Right ventricle myocardium superior (tissue), 1 donor: ENCODE results near the gene CABP5. TPM values are rescaled to one million over a fixed set of nuclear protein-coding genes. Genes with fewer than 3 reads are reported as not detected.

Experiments
- ATAC-seq: fragments of 200-7000 bp; cut with Tn5 transposase; one replicate; pipeline ENCODE4 v1.9.1; 2020; ENCODE audit warnings: mild to moderate bottlenecking; ENCODE audit not compliant: poor library complexity
- DNase-seq: peaks from one replicate; pipeline ENCODE4 v3.0.0-alpha.2; 2020
- intact Hi-C: fragments of 100-400 bp; cut with DNase I; formaldehyde crosslinking; loops from one replicate; pipeline ENCODE4 v1.11.2; 2022
- total RNA-seq: library from RNA; stranded (reverse); fragmentation: NEBNext Ultra II Directional; extraction: Animal tissue kit (Norgen Biotek cat#: 25700); gene quantifications from one replicate; pipeline ENCODE4 v1.2.1, GENCODE V29; 2021
- donor health status: DM: no; HTN: yes; CAD: no; lungs with severe emphysema.

CABP5 gene
- total RNA-seq, 1 donor from 2014 or later = not detected

DNA sequence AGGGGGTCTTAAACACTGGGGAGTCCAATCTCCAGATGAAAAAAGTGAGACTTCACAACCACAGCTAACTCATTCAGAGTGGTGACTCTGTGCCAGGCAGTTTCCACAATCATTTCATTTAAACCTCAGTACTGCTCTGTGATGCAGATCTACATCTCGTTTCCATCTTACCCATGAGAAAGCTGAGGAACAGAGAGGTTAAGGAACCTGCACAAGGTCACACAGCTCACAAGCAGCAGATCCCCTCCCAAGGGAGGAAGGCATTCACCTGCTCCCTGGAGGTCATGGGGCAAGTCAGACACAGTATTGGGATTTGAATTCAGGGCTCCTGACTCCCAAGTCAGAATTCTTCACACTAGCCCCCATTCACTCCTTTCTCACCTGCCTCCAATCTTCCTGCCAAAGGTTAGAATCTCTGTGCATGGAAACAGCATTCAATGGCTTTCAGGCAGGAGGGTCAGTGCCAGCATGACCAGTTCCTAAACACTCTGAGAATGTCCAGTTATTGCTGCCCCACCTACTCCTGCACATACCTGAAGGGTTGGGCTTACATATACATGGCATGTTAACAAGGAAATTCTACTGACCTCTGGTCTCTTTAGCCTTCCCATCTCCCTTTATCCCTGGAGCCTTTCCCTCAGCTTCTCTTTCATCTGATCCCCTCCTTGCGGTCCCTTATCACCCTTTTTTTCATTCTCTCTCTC lies 1.9 kb downstream of the CABP5 start:
- DNase-seq (no peak), ATAC-seq (no peak)
- intact Hi-C loops = no loop called here

DNA sequence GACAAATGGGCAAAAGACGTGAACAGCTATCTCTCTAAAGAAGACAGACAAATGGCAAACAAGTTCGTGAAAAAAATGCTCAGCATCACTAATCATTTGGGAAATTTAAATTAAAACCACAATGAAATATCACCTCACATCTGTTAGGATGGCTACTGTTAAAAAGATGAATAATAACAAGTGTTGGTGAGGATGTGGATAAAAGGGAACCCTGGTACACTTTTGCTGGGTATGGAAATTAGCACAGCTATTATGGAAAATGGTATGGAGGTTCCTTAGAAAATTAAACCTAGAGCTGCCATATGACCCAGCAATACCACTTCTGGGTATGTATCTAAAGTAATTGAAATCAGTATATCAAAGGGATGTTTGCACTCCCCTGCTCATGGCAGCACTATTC lies 7.1 kb downstream of the CABP5 start:
- intact Hi-C loops = no loop called here

DNA sequence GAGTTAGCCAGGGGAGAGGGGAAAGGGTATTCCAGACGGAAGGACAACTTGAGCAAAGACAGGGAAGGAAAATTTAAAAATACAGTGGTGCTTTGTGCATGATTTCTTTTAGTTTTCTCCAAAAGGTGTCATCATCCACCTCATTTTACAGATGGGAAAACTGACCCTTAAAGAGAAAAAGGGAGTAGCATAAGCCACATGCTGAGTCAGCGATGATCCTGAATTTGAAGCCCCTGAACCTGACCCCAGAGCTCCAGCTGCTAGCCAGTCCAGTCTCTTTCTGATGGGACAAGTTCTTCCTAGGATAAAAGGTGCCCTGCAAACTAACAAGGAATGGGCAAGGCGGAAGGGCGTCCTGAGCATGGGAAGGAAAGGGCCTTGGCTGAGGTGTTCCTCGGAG lies 10.3 kb downstream of the CABP5 start:
- ATAC-seq = no peak

More for the DNA sequence above, 7.1 kb downstream of the CABP5 start:
- DNase-seq (no peak), ATAC-seq (no peak)

DNA sequence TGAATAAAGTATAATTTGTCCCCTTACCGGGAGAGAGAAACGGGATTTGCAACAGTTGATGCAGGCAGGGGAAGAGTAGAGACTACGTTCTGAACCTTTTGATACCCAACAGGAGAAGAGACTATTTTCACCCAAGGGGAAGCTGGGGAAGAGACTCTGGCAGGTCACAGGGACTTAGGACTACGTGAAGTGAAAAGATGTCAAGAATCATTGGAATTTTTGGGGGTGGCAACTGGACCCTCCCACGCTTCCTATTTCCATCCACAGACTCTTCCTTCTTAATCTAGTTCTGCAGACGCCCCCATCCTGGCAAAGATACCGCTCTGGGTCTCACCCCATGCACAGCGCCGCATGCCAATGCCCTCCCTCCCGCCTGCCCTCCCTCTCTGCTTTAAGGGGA lies 13.8 kb downstream of the CABP5 start:
- intact Hi-C loops = no loop called here
- ATAC-seq = no peak
- no peak for DNase-seq

More for the DNA sequence above, 10.3 kb downstream of the CABP5 start:
- intact Hi-C loops = no loop called here
- no peak for DNase-seq

DNA sequence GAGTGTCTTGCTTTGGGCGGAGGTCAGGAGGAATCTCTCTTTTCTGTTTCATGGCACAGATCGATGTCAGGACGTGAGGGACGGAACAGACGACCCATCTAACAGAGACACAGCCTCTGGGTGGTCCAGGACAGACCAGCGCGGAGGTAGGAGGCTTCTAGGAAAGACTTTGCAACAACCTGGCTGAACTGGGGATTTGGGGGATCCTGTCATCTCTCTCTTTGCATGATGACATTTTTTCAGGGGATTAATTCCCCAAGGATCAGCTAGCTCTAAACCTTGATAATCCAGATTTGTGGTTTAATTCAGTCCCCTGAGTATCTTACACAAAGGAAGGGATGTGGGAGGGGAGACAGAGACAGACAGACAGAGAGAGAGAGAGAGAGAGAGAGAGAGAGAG lies 14.4 kb downstream of the CABP5 start:
- intact Hi-C loops = no loop called here
- ATAC-seq (no peak), DNase-seq (no peak)

DNA sequence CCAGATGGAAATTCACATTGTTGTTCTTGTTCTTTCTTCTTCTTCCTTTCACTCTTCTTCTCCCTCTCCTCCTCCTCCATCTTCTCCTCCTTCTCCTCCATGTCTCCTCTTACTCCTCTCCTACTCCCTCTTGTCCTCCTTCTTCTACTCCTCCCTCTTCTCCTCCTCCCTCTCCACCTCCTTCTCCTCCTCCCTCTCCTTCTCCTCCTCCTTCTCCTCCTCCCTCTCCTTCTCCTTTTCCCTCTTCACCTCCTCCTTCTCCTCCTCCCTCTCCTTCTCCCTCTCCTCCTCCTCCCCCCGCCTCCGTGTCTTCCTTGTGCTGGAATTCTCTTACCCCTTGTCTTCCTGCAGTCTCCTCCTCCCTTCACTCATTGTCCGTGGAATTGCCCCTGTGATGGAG lies 18.4 kb downstream of the CABP5 start:
- intact Hi-C loops = no loop called here
- DNase-seq (no peak), ATAC-seq (no peak)

DNA sequence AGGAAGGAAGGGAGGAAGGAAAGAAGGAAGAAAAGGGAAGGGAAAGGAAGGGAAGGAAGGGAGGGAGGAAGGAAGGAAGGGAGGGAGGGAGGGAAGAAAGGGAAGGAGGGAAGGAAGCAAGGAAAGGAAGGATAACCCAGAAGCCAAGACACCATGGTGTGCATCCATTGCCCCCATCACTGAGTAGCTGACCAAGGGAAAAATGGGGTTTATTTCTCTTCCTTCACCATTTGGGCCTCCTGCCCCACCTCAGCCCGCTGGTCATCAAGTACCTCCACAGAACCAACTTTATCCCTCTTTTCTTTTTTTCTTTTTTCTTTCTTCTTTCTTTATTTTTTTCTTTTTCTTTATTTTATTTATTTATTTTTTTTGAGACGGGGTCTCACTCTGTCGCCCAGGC lies 20.4 kb downstream of the CABP5 start:
- no peak for ATAC-seq
- no peak for DNase-seq
- intact Hi-C loops = no loop called here

DNA sequence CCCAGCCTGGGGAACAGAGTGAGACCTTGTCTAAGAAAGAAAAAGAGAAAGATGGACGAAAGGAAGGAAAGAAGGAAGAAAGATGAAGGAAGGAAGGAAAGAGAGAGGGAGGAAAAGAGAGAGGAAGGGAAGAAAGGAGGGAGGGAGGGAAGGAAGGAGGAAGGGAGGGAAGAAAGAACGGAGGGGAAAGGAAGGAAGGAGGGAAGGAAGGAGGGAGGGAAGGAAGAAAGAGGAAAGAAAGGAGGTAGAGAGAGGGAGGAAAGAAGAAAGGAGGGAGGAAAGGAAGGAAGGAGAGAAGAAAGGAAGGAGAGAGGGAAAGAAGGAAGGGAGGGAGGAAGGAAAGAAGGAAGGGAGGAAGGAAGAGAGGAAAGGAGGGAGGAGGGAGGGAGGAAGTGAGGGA lies 20.9 kb downstream of the CABP5 start:
- intact Hi-C loops = no loop called here
- no peak for DNase-seq
- no peak for ATAC-seq

DNA sequence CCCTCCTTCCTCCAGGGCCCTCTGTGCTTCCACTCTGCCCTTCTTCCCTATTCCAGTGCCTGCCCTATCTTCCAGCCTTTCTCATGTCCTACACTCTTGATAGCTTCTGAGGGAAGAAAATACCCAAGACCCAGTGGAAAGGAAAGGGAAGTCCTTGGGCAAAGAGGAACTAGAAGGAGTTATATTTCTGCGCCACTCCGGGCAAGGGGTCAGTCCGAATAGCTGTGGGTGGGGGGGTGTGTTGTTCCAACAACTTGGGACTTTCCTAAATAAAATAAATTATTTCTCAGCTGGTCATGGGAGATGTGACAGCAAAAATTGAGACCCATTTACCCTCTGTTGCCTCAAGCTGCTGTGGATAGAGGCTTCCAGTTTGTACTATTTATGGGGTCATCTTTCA lies 23.2 kb downstream of the CABP5 start:
- intact Hi-C loops = no loop called here
- DNase-seq = no peak
- ATAC-seq = no peak

DNA sequence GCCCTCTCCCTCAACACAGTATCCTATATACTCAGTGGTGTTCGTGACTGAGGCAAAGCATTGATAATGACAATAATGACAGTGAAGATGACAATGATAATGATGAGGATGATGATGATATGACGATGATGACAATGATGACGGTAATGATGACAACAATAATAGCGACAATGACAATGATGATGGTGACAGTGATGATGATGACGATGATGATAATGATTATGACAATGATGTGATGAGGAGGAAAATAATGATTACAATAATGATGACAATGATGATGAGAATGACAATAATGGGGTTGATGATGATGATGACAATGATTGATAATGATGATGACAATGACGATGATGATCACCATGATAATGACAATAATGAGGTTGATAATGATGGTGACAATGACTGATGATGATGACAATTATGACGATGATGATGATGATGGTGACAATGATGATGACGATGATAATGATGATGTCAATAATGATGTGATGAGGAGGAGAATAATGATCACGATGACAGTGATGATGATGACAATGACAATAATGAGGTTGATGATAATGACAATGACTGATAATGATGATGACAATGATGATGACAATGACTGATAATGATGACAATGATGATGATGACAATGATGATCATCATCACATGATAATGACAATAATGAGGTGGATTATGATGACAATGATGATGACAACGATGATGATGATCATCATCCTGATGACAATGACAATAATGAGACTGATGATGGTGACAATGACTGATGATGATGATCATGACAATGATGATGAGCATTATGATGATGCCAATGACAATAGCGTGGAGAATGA lies 32.7 kb downstream of the CABP5 start:
- intact Hi-C loops = no loop called here
- ATAC-seq (no peak), DNase-seq (no peak)

DNA sequence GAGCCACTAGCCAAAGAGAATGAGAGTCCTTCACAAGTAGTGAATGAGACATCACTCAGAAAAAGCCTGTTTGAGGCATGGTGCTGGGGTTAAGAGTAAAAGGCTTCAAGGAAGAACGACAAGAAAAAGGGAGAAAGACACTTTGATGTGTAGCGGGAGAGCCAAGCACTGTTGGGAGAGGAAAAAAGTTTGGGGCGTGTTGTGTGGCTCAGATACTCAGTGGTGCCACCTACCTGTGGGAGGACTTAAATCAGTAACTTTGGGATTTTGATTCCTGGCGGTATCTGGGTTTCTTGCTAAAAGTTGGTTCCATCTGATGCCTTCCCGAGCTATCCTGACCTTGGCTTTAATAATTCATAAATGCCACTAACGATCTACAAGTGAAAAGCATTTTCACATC lies 37.1 kb downstream of the CABP5 start:
- no peak for ATAC-seq

DNA sequence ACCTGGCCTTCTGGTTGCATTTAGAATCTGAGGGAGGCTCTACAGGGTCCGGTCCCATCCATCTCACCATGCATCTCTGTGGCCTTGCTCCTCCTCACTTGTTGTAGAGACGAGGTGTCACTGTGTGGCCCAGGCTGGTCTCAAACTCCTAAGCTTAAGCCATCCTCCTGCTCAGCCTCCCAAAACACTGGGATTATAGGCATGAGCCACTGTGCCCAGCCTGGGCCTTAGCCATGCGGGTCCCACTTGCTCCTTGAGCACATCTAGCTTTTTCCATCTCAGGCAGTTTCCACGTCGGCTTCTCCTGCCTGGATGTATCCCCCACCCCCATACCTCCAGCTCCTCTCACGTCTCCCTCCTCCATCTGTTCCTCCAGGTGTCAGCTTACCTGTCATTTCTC lies 39.6 kb downstream of the CABP5 start:
- no peak for DNase-seq
- ATAC-seq = no peak
- intact Hi-C loops = no loop called here

More for the DNA sequence above, 37.1 kb downstream of the CABP5 start:
- no peak for DNase-seq
- intact Hi-C loops = no loop called here

DNA sequence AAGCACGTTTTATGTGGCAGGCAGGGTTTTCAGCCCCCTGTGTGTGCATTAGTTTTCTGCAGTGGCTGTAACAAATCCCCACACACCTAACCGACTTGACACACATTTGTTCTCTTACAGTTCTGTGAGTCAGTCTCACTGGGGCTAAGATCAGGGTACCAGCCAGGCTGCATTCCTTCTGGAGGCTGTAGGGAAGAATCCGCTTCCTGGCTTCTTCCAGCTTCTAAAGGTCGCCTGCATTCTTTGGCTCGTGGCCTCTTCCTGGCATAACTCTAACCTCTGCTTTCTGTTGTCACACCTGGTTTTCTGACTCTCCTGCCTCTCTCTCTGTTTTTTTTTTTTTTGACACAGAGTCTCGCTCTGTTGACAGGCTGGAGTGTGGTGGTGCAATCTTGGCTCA lies 43.0 kb downstream of the CABP5 start:
- ATAC-seq = no peak
- intact Hi-C loops = no loop called here
- no peak for DNase-seq

DNA sequence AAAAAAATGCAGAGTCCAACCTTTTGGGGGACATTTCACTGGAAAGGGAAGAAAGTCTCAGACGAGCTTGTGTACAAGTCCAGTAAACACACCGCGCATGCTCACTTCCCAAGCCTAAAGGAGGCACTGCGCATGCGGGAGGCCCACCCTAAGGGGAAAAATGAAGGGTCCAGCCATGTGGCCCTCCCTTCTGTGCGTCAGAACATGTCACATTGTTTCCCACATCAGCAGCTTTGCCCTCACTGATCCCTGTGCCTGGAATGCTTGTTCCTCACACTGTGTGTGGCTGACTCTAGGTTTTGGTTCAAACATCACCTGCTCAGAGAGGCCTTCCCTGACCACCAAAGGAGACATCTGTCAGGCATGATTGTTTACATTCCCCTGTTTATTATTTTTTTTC lies 45.1 kb downstream of the CABP5 start:
- ATAC-seq (no peak), DNase-seq (no peak)
- intact Hi-C loops = no loop called here

DNA sequence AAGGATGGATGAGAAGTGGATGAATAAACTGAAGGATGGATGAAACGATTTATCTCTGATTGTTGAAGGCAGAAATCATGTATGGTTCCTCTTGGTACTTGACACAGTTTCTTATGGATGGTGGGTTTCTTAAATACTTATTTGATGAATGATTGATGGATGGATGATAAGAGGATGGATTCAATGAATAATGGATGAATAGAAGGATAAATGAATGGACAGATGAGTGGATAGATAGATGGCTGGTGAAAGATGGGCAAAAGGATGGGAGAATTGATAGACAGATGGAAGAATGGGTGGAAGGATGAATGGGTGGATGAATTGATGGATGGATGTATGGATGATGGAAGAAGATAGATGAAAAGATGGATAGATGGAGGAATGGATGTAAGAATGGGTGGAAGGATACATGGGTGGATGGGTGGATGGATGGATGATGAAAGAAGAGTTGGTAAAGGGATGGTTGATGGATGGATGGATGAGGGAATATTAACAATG lies 47.6 kb downstream of the CABP5 start:
- DNase-seq = no peak
- no peak for ATAC-seq
- intact Hi-C loops = no loop called here

DNA sequence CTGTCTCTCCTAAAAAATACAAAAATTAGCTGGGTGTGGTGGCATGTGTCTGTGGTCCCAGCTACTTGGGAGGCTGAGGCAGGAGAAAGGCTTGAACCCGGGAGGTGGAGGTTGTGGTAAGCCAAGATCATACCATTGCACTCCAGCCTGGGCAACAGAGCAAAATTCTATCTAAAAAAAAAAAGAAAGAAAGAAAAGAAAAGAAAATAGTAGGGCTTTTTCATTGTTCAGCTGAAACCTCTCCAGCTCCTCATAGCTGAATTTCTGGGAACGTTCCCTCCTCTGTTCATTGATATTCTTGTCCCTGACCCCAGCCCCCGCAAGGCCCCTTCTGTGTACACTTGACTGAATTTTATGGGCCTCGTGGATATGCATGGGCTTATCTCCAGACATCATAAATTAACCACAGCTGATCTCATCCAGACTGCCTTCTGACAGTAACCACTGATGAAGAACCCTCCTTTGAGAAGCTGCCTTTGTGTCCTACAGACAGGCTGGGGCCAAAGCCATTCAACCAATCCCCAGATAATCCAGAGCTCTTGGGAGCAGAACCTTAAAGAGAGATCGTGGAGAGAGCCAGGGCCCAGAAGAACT lies 49.6 kb downstream of the CABP5 start, which contains the start of gene ELSPBP1:
ELSPBP1 (plus strand) TSS at position 424 of the 594 bp plus-strand sequence. CDS start 14,036 bp downstream, outside the sequence.
- no peak for DNase-seq
- intact Hi-C loops = no loop called here
- no peak for ATAC-seq

DNA sequence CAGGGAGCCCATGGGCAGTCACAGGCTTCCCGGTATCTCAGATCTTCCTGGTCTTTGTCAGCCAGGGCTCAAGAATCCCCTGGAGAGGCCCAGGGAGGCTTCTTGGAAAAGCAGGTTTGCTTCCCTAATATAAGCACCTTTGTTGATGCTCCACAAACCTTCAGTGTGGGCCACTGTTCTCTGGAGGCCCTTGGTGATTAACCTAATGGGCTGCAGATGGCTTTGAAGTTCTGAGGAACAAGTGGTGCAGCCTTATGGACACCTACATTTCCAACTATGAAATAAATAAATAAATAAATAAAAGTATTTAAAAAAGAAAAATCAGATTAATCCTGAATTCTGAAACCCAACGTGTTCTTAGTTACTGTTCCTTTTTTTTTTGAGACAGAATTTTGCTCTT lies 51.8 kb downstream of the CABP5 start, which contains the start of gene BSPH1:
BSPH1 (minus strand) TSS at position 101 of the 400 bp plus-strand sequence; CDS start at position 12, 89 bp downstream.
- ATAC-seq = no peak
- no peak for DNase-seq
- intact Hi-C loops = no loop called here

DNA sequence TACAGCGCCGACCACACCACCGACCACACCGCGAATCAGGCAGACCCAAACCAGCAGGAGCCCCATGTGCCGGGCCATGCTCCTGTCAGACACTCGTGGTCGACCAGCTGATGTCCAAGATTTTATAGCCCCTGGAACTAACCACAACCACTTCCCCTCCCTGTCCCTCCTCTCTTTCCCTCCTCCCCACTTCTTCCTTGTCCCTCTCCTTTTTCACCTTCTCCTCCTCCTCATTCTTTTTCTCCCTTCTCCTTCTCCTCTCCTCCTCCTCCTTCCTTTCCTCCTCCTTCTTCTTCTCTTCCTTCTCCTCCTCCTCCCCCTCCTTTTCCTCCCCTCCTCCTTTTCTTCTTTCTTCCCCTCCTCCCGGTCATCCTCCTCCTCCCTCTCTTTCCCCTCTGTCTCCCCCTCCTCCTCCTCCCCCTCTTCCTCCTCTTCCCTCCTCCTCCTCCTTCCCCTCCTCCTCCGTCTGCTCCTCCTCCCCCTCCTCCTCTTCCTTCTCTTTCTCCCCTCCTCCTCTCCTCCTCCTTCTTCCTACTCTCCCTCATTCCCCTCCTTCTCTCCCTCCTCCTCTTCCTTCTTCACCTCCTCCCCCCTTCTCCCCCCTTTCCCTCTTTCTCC lies 52.6 kb downstream of the CABP5 start:
- ATAC-seq (no peak), DNase-seq (no peak)

More for the DNA sequence above, 52.6 kb downstream of the CABP5 start:
- intact Hi-C loops = no loop called here
